Common myeloid progenitor, CD34-positive (primary cell): ENCODE results near the gene DRAP1.
"Not testable (repeated sequence)": the region's sequence is repeated elsewhere in the genome, so short reads cannot be mapped to it uniquely, and the experiment has no call there.

Experiments used
- CTCF ChIA-PET: fragments of 350-600 bp; sonication (Branson Sonifier 250); formaldehyde crosslinking; loops from one replicate; lab custom pipeline; 2021; ENCODE audit warnings: antibody characterized with exemption; lab: Charles Lee
- POLR2A ChIA-PET: fragments of 350-600 bp; sonication (Branson Sonifier 250); formaldehyde crosslinking; loops from one replicate; lab custom pipeline; 2021; ENCODE audit warnings: antibody characterized with exemption; lab: Charles Lee
- DNase-seq, 3 donors: peaks; one replicate each; pipeline versions ENCODE4 v3.0.0 to v3.0.0-alpha.2; 2013
- H3K27ac ChIP-seq, 2 experiments: 1 replicate in 1 of 2; 2 replicates in 1 of 2; pipeline ENCODE4 v1.7.0; 2013; ENCODE audit warnings: inconsistent platforms in 2 of 2, low read length in 2 of 2, mild to moderate bottlenecking in 2 of 2, low read depth in 1 of 2, moderate library complexity in 1 of 2; ENCODE audit not compliant: severe bottlenecking in 2 of 2, insufficient read depth in 1 of 2, poor library complexity in 1 of 2
- H3K27me3 ChIP-seq, 5 experiments: replicated peaks in 2 of 5; 1 replicate in 3 of 5; 2 replicates in 2 of 5; pipeline versions ENCODE4 v1.6.1 to v1.7.0; 2013; ENCODE audit warnings: low read length in 4 of 5, mild to moderate bottlenecking in 2 of 5, moderate library complexity in 2 of 5, inconsistent platforms in 1 of 5; ENCODE audit not compliant: insufficient read depth in 5 of 5, control insufficient read depth in 4 of 5
- H3K36me3 ChIP-seq, 4 experiments: 1 replicate in 2 of 4; 2 replicates in 2 of 4; pipeline versions ENCODE4 v1.6.1 to v1.7.0; 2013; ENCODE audit warnings: low read length in 3 of 4, control low read depth in 1 of 4, mild to moderate bottlenecking in 1 of 4; ENCODE audit not compliant: control insufficient read depth in 4 of 4, insufficient read depth in 4 of 4
- H3K4me1 ChIP-seq, 4 experiments: 1 replicate in 3 of 4; 2 replicates in 1 of 4; pipeline versions ENCODE4 v1.6.1 to v1.7.1; 2013; ENCODE audit warnings: low read length in 3 of 4, mild to moderate bottlenecking in 3 of 4, control low read depth in 1 of 4, inconsistent platforms in 1 of 4, moderate library complexity in 1 of 4; ENCODE audit not compliant: control insufficient read depth in 4 of 4, insufficient read depth in 4 of 4; ENCODE audit errors: control extremely low read depth in 1 of 4
- H3K4me3 ChIP-seq, 7 experiments: 1 replicate in 4 of 7; 2 replicates in 3 of 7; pipeline versions ENCODE4 v1.5.1 to v1.7.0; 2013; ENCODE audit warnings: mild to moderate bottlenecking in 7 of 7, low read length in 6 of 7, moderate library complexity in 6 of 7, inconsistent platforms in 2 of 7, low read depth in 2 of 7, control low read depth in 1 of 7; ENCODE audit not compliant: insufficient read depth in 4 of 7, control insufficient read depth in 1 of 7; ENCODE audit errors: extremely low read depth in 1 of 7
- H3K9me3 ChIP-seq, 5 experiments: 1 replicate in 4 of 5; 2 replicates in 1 of 5; pipeline versions ENCODE4 v1.6.1 to v1.7.1; 2013; ENCODE audit warnings: low read length in 4 of 5, mild to moderate bottlenecking in 2 of 5, inconsistent platforms in 1 of 5, low read depth in 1 of 5, moderate library complexity in 1 of 5; ENCODE audit not compliant: control insufficient read depth in 4 of 5, insufficient read depth in 2 of 5; ENCODE audit errors: control extremely low read depth in 1 of 5
- WGBS: methylation state at CpG from one replicate; pipeline ENCODE4 v1.1.5; 2013; ENCODE audit not compliant: insufficient coverage; 5-methylcytosine and 5-hydroxymethylcytosine counted together

The DRAP1 gene

DNA sequence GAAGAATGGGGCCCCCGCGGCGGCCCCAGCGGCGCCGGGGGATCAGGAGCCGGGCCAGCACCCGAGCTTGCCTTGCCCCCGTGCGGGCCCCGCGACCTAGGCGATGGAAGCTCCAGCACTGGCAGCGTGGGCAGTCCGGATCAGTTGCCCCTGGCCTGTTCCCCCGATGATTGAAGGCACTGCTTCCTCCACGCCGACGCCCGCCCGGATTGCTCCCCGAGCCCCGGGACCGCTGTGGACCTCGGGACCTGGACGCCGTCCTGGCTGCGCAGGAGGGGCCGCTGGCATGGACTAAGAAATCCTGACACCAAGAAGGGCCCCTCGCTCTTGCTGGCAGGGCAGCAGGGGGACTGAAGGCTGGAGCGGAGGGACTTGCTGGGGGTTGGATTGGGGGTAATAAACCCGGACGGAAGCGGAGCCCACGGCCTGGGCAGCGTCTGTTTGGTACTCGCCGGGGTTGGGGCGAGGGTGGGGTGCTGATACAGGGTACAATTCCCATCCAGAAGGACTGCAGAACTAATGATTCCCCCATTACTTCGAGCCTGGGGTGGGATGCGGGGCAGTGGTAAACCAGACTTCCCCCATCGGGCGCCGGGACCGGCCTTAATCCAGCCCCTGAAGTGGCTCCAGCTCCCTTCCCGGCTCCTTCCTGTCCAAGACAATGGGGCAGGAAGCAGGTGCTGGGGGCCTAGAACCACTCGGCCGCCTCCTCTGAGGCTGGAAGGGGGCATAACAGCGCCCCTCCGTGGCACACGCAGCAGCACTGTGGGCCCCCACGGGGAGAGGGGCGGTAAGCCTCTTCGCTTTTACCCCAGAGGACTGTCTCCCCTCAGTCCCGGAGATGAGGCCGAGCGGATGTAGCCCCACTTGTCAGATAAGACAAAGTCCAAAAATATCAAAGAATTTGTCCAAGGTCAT lies 27.7 kb upstream of the DRAP1 start:
- H3K27me3 ChIP-seq = no peaks in the 10 kb centered on the region
- ChIA-PET CTCF (interaction anchor here (0.6 to 11.9 kb wide), 23 partner anchors 11 to 244 kb away, joined by 3 to 168 read pairs (median 7); partner anchors contain the start of genes AP5B1, C11orf68, CFL1 and CTSW), POLR2A (interaction anchor here (0.6 to 5.4 kb wide), 16 partner anchors 9 to 277 kb away, joined by 3 to 33 read pairs (median 4); partner anchors contain the start of genes BANF1, CFL1, CST6 and CTSW)
- H3K36me3 ChIP-seq = peaks cover 0 to 16% (median 12%) of the 10 kb centered on the region in 4 experiments
- peak overlapping the region; percentile 59 to 97 (median 76) for H3K4me3 ChIP-seq
- peak overlapping the region; percentile 46 to 68 for H3K27ac ChIP-seq
- DNase-seq = peak in 2 of 3 donors; percentile 47 to 56
- H3K4me1 ChIP-seq = peaks cover 11 to 78% (median 70%) of the 10 kb centered on the region in 4 experiments
- under 1% methylated on average over 49 of the region's 57 CpGs for WGBS
- no peaks in the 10 kb centered on the region for H3K9me3 ChIP-seq

DNA sequence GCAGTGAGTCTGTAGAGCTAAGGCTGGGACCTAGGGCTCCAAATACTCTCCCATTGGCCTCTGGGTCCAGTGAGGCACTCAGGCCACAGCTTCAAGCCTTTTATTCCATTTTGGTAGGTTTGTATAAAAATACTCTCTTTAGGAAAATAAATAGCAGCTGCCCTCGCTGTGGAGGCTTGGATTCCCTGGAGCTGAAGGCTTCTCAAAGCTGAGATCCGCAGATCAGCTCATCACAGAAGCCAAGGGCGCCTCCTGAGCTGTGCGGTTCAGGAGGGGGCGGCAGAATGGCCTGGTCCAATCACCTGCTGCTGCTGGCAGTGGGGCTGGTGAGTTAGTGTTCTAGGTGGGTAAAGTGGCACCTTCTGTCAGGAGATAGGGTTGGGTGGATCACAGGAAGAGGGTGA lies 27.1 kb upstream of the DRAP1 start:
- WGBS = 91% methylated on average over 3 of the region's 5 CpGs
- DNase-seq, H3K9me3 ChIP-seq, H3K27me3 ChIP-seq: not testable (repeated sequence)
- peaks cover 11 to 75% (median 68%) of the 10 kb centered on the region in 4 experiments for H3K4me1 ChIP-seq
- CTCF ChIA-PET = interaction anchor here (0.9 to 4.3 kb wide), 6 partner anchors 10 to 92 kb away, joined by 3 to 40 read pairs (median 5); partner anchors contain the start of gene FOSL1
- H3K4me3 ChIP-seq = peak overlapping the region in 6 of 7 experiments; percentile 62 to 97 (median 78)
- H3K36me3 ChIP-seq = peaks cover 0 to 16% (median 6%) of the 10 kb centered on the region in 4 experiments
- peak overlapping the region in 1 of 2 experiments; percentile 68 for H3K27ac ChIP-seq
- POLR2A ChIA-PET = interaction anchor here (0.9 to 3.6 kb wide), 8 partner anchors 9 to 278 kb away, joined by 3 to 33 read pairs (median 4); partner anchors contain the start of gene FOSL1

DNA sequence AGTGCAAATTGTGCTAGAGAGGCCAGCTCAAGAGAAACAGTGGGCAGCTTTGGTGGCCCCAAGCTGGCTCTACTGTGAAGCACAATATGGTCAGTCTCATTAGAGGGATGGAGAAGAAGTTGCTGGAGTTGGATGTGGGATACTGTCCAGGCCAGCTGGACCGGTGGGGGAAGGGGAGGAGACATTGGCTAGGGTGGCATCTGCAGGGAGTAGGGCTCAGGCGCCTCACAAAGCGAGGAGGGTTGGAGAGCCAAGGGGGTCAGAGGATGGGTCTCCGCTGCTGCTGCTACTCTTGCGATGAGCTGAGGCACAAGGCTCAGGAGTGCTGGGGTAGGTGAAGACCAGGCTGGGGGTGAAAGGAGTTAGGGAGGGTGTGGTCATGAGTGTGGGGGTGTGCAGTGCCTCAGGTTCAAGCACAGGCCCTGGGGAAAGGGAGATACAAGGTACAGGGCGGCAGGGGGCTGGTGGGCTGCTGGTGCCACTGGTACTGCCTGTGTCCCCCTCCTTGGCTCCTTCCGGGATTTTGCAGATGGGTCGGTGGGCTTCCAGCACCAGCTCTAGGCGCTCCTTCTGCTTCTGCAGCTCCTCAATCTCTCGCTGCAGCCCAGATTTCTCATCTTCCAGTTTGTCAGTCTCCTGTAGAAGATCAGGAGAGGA lies 26.4 kb upstream of the DRAP1 start:
- no peak for DNase-seq
- Histone ChIP-seq H3K4me3 (peak overlapping the region in 3 of 7 experiments; percentile 23 to 76 (median 45)), H3K4me1 (peaks cover 11 to 69% (median 62%) of the 10 kb centered on the region in 4 experiments), H3K27me3 (no peaks in the 10 kb centered on the region), H3K9me3 (no peaks in the 10 kb centered on the region), H3K27ac (peak overlapping the region in 1 of 2 experiments; percentile 68), H3K36me3 (peaks cover 0 to 13% (median 5%) of the 10 kb centered on the region in 4 experiments)
- ChIA-PET CTCF (interaction anchor here (1.0 to 4.3 kb wide), 6 partner anchors 9 to 91 kb away, joined by 3 to 40 read pairs (median 3); partner anchors contain the start of gene FOSL1), POLR2A (interaction anchor here (0.6 to 3.6 kb wide), 9 partner anchors 8 to 39 kb away, joined by 3 to 33 read pairs (median 5); partner anchors contain the start of genes C11orf68, CFL1, DRAP1 and FOSL1)
- WGBS = 84% methylated on average over 7 of the region's 10 CpGs

DNA sequence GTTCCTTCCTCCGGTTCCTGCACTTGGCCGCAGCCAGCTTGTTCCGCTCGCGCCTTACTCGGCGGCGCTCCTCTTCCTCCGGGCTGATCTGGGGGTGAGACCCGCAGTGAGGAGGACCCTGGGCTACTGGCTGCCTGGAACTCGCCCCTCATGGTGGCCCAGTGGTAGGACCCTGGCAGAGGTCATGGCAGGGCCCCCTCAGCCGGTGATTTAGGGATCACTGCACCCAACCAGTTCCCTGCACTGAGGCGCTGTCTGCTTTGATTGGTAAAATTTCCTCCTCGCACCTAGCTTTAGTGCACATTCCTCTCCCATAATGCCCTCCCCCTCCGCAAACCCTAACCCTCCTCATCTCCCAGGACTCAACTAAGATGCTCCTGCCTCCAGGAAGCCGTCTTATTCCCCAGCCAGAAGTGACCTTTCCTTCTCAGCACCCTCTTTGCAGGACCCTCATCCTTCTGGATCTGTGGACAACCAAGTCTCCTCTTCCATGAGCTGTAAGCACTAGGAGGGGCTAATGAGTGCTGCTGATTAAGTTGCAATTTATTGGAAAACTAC lies 25.1 kb upstream of the DRAP1 start:
- H3K4me1 ChIP-seq = peaks cover 11 to 67% (median 63%) of the 10 kb centered on the region in 4 experiments
- 12% methylated on average over 16 of the region's 16 CpGs for WGBS
- DNase-seq = peak in 2 of 3 donors; percentile 64 to 78
- peak overlapping the region in 6 of 7 experiments; percentile 29 to 70 (median 53) for H3K4me3 ChIP-seq
- H3K9me3 ChIP-seq = no peaks in the 10 kb centered on the region
- no peaks in the 10 kb centered on the region for H3K27me3 ChIP-seq
- POLR2A ChIA-PET = interaction anchor here (0.5 to 2.2 kb wide), 7 partner anchors 9 to 784 kb away, joined by 3 to 8 read pairs (median 5); partner anchors contain the start of genes C11orf68, CFL1, CTSW and DRAP1
- H3K36me3 ChIP-seq = peaks cover 0 to 13% (median 5%) of the 10 kb centered on the region in 4 experiments
- CTCF ChIA-PET = interaction anchor here (0.6 to 2.3 kb wide), 8 partner anchors 9 to 68 kb away, joined by 3 to 7 read pairs (median 4); no protein-coding TSS in a partner anchor
- peak overlapping the region; percentile 40 to 77 for H3K27ac ChIP-seq

DNA sequence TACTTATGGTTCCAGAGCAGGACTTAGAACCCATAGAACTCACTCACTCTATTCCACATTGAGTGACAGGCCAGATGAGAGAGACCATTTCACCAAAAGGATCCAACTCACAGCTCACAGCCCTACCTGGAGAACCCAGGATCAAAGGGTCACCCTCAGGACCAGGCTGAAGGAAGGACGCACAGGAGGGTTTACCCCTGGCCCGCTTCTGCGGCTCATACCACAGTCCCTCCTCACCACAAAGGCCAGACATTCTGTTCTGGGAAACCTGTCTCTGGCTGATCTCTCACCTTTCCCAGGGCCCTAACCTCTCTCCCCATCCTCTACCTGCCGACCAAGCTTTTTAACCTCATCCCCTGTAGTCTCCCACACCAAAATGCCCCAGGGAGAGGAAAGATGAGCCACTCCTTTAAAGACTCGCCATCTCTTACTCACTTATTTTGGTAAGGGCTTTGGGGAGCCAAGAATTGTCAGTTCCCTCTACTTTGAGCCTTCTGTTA lies 23.7 kb upstream of the DRAP1 start:
- Histone ChIP-seq H3K36me3 (peaks cover 0 to 13% (median 5%) of the 10 kb centered on the region in 4 experiments), H3K27me3 (no peaks in the 10 kb centered on the region), H3K4me1 (peaks cover 5 to 64% (median 61%) of the 10 kb centered on the region in 4 experiments), H3K9me3 (no peaks in the 10 kb centered on the region), H3K4me3 (no peak overlapping the region), H3K27ac (no peak overlapping the region)
- no peak for DNase-seq
- 96% methylated on average over 3 of the region's 5 CpGs for WGBS
- ChIA-PET POLR2A (no interaction called here), CTCF (interaction anchor here (4.3 kb wide), 1 partner anchor 10 kb away, joined by 41 read pairs; the partner anchor contains the start of gene FIBP)
